Right renal cortex interstitium (tissue), 3 donors: Measurements from ENCODE around the gene GPSM3. TPM values are rescaled to one million over a fixed set of nuclear protein-coding genes. Genes with fewer than 3 reads are reported as not detected.
"Not testable (repeated sequence)": the region's sequence is repeated elsewhere in the genome, so short reads cannot be mapped to it uniquely, and the experiment has no call there.

Source experiments
- DNase-seq, 3 donors: peaks; one replicate each; pipeline ENCODE4 v3.0.0-alpha.2; 2013; ENCODE audit warnings: low read depth in 3 of 3, low spot score in 2 of 3
- polyA plus RNA-seq, 3 donors: library from polyadenylated mRNA; unstranded; fragments of 120-200 nt; gene quantifications; one replicate each; pipeline ENCODE4 v1.2.1, GENCODE V29; 2013; ENCODE audit not compliant: insufficient read length in 3 of 3

Gene GPSM3
- polyA plus RNA-seq, 3 donors, result 7.7 to 9.9 (median 8.4) TPM

DNA sequence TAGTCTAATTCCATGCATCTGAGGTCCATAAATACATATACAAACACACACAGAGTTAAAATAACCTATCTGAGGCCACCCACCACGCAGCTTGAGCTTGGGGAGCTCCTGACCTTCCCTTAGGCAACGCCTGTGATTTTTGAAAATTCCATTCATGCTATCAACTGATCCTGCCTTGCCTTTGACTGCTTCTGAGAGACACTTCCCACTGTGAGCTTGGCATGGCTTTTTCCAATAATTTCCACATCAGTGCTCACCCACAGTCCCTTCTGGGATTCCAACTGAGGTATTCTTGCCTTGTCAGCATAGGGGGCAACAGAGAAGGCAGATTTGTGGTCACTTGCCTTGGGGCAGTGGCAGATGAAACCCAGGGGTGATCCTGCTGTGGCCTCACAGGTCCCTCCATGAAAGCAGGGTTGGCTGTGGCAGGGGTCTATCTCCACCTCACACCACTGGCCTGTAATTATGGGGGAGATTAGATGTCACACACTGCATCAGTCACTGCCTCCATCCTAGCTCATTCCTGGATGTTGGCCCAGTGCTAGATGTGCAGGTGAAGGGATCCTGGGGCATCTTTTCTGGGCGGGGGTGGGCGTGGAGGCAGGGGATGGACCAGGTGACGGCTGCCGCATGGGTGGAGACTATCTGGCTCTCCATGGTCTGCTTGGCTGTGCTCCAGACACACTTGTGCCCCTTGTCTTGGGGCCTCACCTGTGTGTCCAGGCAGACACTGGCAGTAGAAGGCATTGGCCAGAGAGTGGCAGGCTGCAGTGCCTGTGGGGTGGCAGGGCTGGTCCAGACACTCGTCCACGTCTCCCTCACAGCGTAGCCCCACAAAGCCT is 11.2 kb upstream of the GPSM3 start:
- DNase-seq, result no peak

DNA sequence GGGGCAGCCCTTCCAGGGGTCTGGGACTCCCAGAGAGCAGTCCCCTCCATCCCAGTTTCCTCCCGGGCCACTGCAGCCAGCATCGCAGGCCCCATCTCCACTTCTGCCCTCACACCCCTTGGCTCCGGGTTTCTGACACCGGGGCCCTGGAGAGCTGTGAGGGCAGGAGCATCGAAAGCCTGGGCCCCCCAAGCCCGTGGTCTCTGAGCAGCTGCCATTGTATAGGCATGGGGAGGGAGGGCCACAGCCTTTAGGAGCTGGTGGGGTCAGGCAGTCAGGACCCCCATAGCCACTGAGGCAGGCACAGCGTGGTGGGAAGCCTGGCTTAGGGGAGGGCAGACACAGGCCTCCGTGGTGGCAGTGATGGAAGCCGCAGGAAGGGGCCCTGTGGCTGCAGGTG is 9.7 kb upstream of the GPSM3 start:
- no peak for DNase-seq

DNA sequence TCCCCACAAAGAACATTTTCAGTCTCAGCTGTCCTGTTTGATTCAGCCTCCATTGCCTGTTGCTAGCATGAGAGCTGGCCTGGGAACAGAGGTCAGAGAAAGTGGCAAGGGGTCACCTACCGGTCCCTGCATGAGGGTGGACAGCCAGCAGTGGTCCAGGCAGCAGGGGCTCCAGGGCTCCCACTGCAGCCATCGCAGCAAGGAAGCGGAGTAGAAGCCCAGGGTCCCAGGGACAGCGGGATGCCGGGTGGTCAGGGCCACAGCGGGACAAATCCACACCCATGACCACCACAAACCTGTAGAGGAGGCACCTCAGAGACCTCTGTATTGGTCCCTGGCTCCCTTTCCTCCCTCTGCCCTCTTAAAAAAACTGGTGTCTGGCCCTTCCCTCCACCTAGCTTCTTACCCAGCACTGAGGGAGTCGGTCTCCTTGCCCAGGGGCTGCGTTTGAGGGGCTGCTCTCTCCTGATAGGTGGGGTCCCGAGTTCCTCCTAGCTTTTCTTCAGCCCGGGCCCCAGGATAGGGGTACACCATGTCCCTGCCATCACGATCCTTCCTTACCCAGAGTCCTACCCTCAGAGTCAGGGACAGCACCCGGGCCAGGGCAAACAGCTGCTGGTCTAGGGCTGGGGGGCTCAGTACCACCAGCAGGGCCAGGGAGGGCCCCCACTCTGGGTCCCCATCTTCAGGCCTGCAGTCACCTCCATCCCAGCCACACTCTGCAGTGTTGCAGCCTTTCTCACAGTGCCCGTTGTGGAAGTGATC is 8.4 kb upstream of the GPSM3 start:
- DNase-seq, result no peak

GRCh38 chr6:32198866-32199265 is 6.4 kb upstream of the GPSM3 start:
- DNase-seq, result no peak

GRCh38 chr6:32198345-32198696 is 5.9 kb upstream of the GPSM3 start:
- no peak for DNase-seq

GRCh38 chr6:32196682-32197616 is 4.5 kb upstream of the GPSM3 start:
- DNase-seq, result no peak

DNA sequence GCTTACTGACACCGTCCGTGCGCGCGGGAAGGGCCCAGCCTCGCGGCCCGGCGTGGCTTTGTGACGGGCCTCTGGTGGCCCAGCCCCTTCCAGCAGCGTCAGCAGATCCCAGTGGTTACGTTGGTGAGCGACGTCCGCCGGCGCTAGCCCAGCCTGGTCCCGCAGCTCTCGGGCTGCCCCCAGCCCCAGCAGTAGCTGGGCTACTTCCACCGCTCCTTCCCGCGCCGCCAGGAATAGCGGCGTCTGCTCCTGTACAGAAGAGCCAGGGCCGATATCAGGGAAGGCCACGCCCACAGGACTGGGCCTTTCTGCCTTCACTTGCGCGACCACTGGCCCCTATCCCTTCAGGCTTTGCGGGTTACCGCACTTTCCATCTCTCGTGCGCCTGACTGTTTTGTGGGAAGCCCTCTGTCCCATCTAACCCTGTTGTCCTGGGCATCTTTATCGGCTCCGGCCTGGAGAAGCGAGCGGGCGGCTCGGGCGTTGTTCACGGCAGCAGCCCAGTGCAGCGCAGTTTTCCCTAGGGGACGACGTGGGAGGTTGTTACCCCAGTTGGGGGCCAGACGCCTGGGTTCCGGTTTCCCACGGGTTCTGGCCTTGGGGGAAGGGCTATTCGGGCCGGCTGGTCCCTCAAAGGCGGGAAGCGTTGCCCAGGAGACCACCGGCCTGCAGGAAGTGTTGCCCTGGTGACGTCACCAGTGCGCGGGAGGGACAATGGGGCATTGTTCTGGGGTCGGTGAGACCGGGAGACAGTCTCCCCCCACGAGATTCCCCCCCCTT is 3.6 kb upstream of the GPSM3 start:
- DNase-seq, result peak in 2 of 3 donors; percentile 85 to 87

- peak; percentile 98 to 99 (median 99) for DNase-seq
Observed at GRCh38 chr6:32195652-32195901, 3.1 kb upstream of the GPSM3 start.

DNA sequence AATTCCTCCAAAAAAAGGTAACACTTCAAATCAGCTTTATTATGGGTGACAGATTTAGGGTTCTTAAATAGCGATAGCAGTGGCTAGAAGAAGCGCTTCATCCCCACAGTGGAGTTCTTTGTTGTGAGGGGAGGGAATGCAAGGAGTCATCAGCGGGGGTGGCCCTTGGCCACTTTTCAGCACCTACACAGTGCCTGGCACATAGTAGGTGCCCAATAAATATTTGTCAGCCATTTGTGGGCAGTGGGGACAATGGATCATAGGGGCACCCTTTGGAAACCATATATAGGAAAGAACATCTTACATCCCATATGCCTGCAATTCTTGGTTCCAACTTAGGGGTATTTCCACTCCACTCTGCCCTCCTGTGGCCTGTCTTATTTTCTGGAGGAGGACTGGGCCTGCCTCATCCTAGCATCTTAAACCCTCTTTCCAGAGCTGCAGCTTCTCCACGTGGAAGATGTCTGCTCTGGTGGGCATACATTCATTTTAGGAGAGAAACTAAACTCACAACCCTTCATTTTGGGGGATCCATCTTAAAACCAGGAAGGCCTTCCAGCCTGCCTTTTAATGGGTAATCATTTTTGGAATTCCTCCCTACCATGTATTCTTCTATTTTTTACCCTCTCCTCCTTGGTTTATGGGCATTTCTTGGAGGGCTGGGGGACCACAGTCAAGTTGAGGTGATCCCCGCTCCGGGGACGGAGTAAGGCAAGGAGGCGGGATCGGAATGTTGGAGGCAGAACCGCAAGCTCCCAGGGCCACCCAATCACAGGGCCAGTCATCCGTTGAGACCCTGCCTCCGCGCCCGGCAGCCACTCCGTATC is 2.6 kb upstream of the GPSM3 start:
- DNase-seq, result no peak

DNA sequence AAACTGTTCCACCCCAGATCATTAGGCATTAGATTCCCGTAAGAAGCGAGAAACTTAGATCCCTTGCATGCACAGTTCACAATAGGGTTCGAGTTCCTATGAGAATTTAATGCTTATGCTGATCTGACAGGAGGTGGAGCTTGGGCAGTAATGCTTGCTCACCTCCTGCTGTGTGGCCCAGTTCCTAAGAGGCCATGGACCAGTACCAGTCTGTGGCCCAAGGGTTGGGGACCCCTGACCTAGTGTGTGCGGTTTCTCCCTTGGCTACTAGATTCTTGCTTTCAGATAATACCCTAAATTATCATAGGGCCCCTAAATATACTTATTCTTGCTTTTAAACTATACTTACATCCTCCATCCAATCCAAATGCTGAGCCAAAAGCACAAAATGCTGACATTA is 1.9 kb upstream of the GPSM3 start:
- DNase-seq, result no peak

DNA sequence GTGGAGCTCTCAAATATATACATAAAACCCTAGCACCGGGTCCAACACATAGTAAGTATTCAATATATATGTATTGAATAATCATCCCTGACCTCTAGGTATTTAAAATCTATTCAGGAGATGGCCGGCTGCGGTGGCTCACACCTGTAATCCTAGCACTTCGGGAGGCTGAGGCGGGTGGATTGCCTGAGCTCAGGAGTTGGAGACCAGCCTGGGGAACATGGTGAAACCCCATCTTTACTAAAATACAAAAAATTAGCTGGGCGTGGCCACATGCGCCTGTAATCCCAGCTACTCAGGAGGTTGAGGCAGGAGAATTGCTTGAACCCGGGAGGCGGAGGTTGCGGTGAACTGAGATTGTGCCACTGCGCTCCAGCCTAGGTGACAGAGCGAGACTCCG is 653 bp upstream of the GPSM3 start:
- not testable (repeated sequence) for DNase-seq

- DNase-seq, result no peak
Observed at GRCh38 chr6:32191696-32192607, 491 bp downstream of the GPSM3 start.

DNA sequence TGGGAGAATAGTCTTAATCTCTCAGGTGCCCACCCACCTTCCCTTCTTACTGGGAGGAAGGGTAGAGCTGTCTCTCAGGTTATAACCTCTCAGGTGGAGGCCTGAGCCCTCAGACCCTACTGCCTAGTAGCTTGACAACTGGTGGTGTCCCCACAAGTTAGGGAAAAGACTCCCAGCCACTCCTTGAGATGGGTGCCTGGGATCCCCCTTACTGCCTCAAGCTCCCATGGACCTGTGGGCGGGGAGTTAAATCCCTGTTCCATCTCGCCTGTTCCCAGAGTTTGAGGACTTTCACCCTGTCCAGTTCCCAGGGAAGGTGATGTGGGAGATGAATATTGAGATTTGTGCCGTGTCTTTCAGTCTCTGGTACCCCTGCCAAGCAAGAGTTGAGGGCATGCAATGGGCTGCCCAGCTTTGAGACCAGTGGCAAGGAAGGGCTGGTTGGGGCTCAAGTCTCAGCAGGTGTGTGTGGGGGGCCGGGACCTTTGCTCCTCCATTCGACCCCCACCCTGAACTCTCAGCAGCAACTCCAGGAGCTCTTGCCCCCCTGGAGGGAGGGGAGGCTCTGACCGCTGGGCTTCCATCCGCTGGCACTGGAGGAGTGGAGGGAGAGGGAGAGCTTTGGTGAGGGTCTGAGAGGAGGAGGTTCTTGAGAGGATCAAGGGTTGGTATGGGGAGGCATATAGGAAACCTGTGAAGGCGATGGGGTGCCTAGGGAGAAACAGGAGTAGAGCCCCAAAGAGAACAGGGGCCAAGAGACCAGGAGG is 1.3 kb downstream of the GPSM3 start:
- no peak for DNase-seq

DNA sequence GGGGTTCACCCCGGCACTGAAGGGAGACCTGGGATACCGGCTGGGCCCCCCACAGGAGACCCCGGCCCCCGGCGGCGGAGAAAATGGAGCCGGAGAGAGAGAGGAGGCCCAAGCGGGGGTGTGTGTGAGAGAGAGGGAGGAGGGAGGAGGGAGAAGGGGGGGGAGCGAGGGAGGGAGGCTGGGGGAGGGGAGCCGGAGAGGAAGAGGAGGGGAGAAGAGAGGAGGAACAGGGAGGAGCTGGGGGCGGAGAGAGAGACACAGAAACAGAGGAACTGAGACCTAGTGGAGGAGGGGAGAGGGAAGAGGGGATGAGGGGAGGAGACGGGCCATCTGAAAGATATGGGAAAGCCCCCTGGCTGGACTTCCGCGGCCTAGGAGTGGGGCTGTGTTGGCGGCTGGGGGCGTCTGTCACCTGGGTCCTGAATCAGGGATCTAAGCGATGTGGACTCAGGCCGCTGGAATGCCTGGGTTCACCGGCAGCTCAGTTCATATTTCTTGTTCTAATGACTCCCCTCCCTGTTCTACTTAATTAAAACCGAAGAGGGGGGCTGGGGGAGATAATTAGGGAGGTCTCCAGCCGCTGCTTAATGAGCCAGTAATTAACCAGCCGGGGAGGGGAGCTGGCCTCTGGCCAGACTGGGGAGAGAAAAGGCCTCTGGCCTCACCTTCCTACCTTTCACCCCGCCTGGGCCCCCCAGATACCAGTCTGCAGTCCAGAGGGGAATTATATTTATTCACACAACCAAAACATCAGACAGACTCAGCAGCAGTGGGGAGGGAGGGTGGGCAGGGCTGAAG is 2.2 kb downstream of the GPSM3 start, which contains the start of gene PBX2:
Gene PBX2, minus strand, starts transcription at position 149 of the 798 bp plus-strand sequence. CDS start 287 bp downstream, outside the sequence.
- peak in 2 of 3 donors; percentile 86 to 88 for DNase-seq

- no peak for DNase-seq
Observed at GRCh38 chr6:32189742-32190053, 2.7 kb downstream of the GPSM3 start.

DNA sequence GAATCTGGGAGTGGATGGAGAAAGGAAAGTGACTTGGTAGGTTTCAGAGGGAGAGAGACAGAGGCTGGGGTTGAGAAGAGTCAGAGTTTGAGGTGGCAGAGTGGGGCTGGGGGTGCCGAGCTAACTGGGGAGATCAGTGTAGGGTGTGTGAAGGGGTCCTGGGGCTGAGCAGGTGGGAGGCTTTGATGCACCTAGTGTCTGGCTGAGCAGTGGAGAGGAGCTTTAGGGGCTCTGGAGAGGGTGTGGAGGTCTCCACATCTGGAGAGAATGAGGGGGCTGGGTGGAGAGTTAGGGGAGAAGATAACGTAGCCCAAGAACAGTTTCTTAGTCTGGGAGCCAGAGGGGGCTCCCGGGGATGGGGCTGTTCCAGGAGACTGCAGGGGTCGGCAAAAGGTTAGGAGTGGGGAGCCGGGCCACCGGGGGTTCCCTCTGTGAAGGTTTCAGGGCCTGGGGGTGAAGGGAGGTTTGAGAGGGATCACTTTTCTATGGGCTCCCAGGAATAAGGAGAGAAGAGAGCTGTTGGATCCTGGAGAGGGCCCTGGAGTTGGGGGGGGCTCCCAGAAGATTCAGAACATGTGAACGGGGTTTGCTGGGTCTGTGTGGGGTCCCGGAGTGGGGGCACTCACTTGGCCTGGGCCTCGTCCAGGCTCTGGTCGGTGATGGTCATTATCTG is 3.2 kb downstream of the GPSM3 start:
- DNase-seq, result no peak
